ENCODE results near the gene ATP2B2. TPM values are rescaled to one million over a fixed set of nuclear protein-coding genes. Genes with fewer than 3 reads are reported as not detected.

Gene ATP2B2
- total RNA-seq, 1 donor from 2014 or later, result not detected

GRCh38 chr3:10515396-10515795 lies 10.0 kb upstream of the ATP2B2 start:
- DNase-seq (ENCODE audit: low spot score), result no peak
- Mint-ChIP-seq H3K4me3 (no peak overlapping the region), H3K36me3 (ENCODE audit: low read depth) (no peaks in the 10 kb centered on the region), H3K9me3 (no peaks in the 10 kb centered on the region), H3K27me3 (ENCODE audit: insufficient read depth) (peaks cover 5% of the 10 kb centered on the region), H3K27ac (no peak overlapping the region), H3K4me1 (ENCODE audit: low read depth) (no peaks in the 10 kb centered on the region)
- intact Hi-C loops (cut with micrococcal nuclease), result no loop called here

GRCh38 chr3:10514407-10515069 lies 9.2 kb upstream of the ATP2B2 start:
- Mint-ChIP-seq H3K9me3 (no peaks in the 10 kb centered on the region), H3K27ac (no peak overlapping the region), H3K4me3 (no peak overlapping the region), H3K36me3 (ENCODE audit: low read depth) (no peaks in the 10 kb centered on the region), H3K27me3 (ENCODE audit: insufficient read depth) (peaks cover 2% of the 10 kb centered on the region), H3K4me1 (ENCODE audit: low read depth) (no peaks in the 10 kb centered on the region)
- intact Hi-C loops (cut with micrococcal nuclease), result no loop called here
- no peak for DNase-seq (ENCODE audit: low spot score)

- Mint-ChIP-seq H3K27me3 (ENCODE audit: insufficient read depth) (no peaks in the 10 kb centered on the region), H3K9me3 (no peaks in the 10 kb centered on the region), H3K4me1 (ENCODE audit: low read depth) (no peaks in the 10 kb centered on the region), H3K36me3 (ENCODE audit: low read depth) (no peaks in the 10 kb centered on the region), H3K4me3 (no peak overlapping the region), H3K27ac (no peak overlapping the region)
- intact Hi-C loops (cut with micrococcal nuclease), result no loop called here
- no peak for DNase-seq (ENCODE audit: low spot score)
Measured at GRCh38 chr3:10513306-10513705, 7.9 kb upstream of the ATP2B2 start.

- no peaks in the 10 kb centered on the region for H3K9me3 Mint-ChIP-seq
- DNase-seq (ENCODE audit: low spot score), result no peak
- intact Hi-C loops (cut with micrococcal nuclease), result no loop called here
- no peaks in the 10 kb centered on the region for H3K27me3 Mint-ChIP-seq (ENCODE audit: insufficient read depth)
- no peaks in the 10 kb centered on the region for H3K36me3 Mint-ChIP-seq (ENCODE audit: low read depth)
- H3K4me3 Mint-ChIP-seq, result no peak overlapping the region
- no peak overlapping the region for H3K27ac Mint-ChIP-seq
- H3K4me1 Mint-ChIP-seq (ENCODE audit: low read depth), result no peaks in the 10 kb centered on the region
Measured at GRCh38 chr3:10512687-10513086, 7.3 kb upstream of the ATP2B2 start.

- no peaks in the 10 kb centered on the region for H3K27me3 Mint-ChIP-seq (ENCODE audit: insufficient read depth)
- H3K36me3 Mint-ChIP-seq (ENCODE audit: low read depth), result no peaks in the 10 kb centered on the region
Measured at GRCh38 chr3:10511809-10512494, 6.6 kb upstream of the ATP2B2 start.

GRCh38 chr3:10510743-10511432 lies 5.5 kb upstream of the ATP2B2 start:
- H3K27me3 Mint-ChIP-seq (ENCODE audit: insufficient read depth), result peaks cover 5% of the 10 kb centered on the region
- no peak for DNase-seq (ENCODE audit: low spot score)
- no peak overlapping the region for H3K27ac Mint-ChIP-seq
- H3K9me3 Mint-ChIP-seq, result no peaks in the 10 kb centered on the region
- no peaks in the 10 kb centered on the region for H3K4me1 Mint-ChIP-seq (ENCODE audit: low read depth)
- no peaks in the 10 kb centered on the region for H3K36me3 Mint-ChIP-seq (ENCODE audit: low read depth)
- intact Hi-C loops (cut with micrococcal nuclease), result no loop called here
- no peak overlapping the region for H3K4me3 Mint-ChIP-seq

More at GRCh38 chr3:10511809-10512494, 6.6 kb upstream of the ATP2B2 start:
- DNase-seq (ENCODE audit: low spot score), result no peak
- Mint-ChIP-seq H3K27ac (no peak overlapping the region), H3K4me3 (no peak overlapping the region), H3K9me3 (no peaks in the 10 kb centered on the region), H3K4me1 (ENCODE audit: low read depth) (no peaks in the 10 kb centered on the region)
- intact Hi-C loops (cut with micrococcal nuclease), result no loop called here

- H3K27me3 Mint-ChIP-seq (ENCODE audit: insufficient read depth), result peaks cover 9% of the 10 kb centered on the region
- no peaks in the 10 kb centered on the region for H3K36me3 Mint-ChIP-seq (ENCODE audit: low read depth)
- H3K4me3 Mint-ChIP-seq, result no peak overlapping the region
- no peak overlapping the region for H3K27ac Mint-ChIP-seq
- no peaks in the 10 kb centered on the region for H3K4me1 Mint-ChIP-seq (ENCODE audit: low read depth)
- intact Hi-C loops (cut with micrococcal nuclease), result no loop called here
- H3K9me3 Mint-ChIP-seq, result no peaks in the 10 kb centered on the region
- no peak for DNase-seq (ENCODE audit: low spot score)
Measured at GRCh38 chr3:10510086-10510742, 4.8 kb upstream of the ATP2B2 start.

GRCh38 chr3:10509325-10509724 lies 3.9 kb upstream of the ATP2B2 start:
- intact Hi-C loops (cut with micrococcal nuclease), result loop anchor here (10.0 kb wide), 1 partner anchor 165 kb away; no protein-coding TSS in a partner anchor
- Mint-ChIP-seq H3K4me3 (no peak overlapping the region), H3K4me1 (ENCODE audit: low read depth) (no peaks in the 10 kb centered on the region), H3K36me3 (ENCODE audit: low read depth) (no peaks in the 10 kb centered on the region), H3K27me3 (ENCODE audit: insufficient read depth) (peaks cover 13% of the 10 kb centered on the region), H3K9me3 (no peaks in the 10 kb centered on the region), H3K27ac (no peak overlapping the region)
- no peak for DNase-seq (ENCODE audit: low spot score)

GRCh38 chr3:10508619-10509260 lies 3.4 kb upstream of the ATP2B2 start:
- no peak for DNase-seq (ENCODE audit: low spot score)
- Mint-ChIP-seq H3K27ac (no peak overlapping the region), H3K4me3 (no peak overlapping the region), H3K9me3 (no peaks in the 10 kb centered on the region), H3K36me3 (ENCODE audit: low read depth) (no peaks in the 10 kb centered on the region), H3K27me3 (ENCODE audit: insufficient read depth) (peaks cover 17% of the 10 kb centered on the region), H3K4me1 (ENCODE audit: low read depth) (no peaks in the 10 kb centered on the region)
- intact Hi-C loops (cut with micrococcal nuclease), result loop anchor here (10.0 kb wide), 1 partner anchor 164 kb away; no protein-coding TSS in a partner anchor

GRCh38 chr3:10508235-10508618 lies 2.8 kb upstream of the ATP2B2 start:
- Mint-ChIP-seq H3K27me3 (ENCODE audit: insufficient read depth) (peaks cover 18% of the 10 kb centered on the region), H3K4me1 (ENCODE audit: low read depth) (no peaks in the 10 kb centered on the region), H3K27ac (no peak overlapping the region), H3K9me3 (no peaks in the 10 kb centered on the region), H3K4me3 (no peak overlapping the region), H3K36me3 (ENCODE audit: low read depth) (no peaks in the 10 kb centered on the region)
- intact Hi-C loops (cut with micrococcal nuclease), result loop anchor here (10.0 kb wide), 1 partner anchor 163 kb away; no protein-coding TSS in a partner anchor
- no peak for DNase-seq (ENCODE audit: low spot score)

- Mint-ChIP-seq H3K9me3 (no peaks in the 10 kb centered on the region), H3K4me3 (no peak overlapping the region)
- intact Hi-C loops (cut with micrococcal nuclease), result loop anchor here (10.0 kb wide), 1 partner anchor 163 kb away; no protein-coding TSS in a partner anchor
Measured at GRCh38 chr3:10507331-10507730, 1.9 kb upstream of the ATP2B2 start.

GRCh38 chr3:10506696-10507095 lies 1.3 kb upstream of the ATP2B2 start:
- no peaks in the 10 kb centered on the region for H3K36me3 Mint-ChIP-seq (ENCODE audit: low read depth)
- intact Hi-C loops (cut with micrococcal nuclease), result loop anchor here (10.0 kb wide), 1 partner anchor 162 kb away; no protein-coding TSS in a partner anchor
- H3K4me3 Mint-ChIP-seq, result no peak overlapping the region
- H3K4me1 Mint-ChIP-seq (ENCODE audit: low read depth), result no peaks in the 10 kb centered on the region
- DNase-seq (ENCODE audit: low spot score), result no peak
- H3K27me3 Mint-ChIP-seq (ENCODE audit: insufficient read depth), result peaks cover 18% of the 10 kb centered on the region
- H3K27ac Mint-ChIP-seq, result no peak overlapping the region
- no peaks in the 10 kb centered on the region for H3K9me3 Mint-ChIP-seq

More at GRCh38 chr3:10507331-10507730, 1.9 kb upstream of the ATP2B2 start:
- no peak for DNase-seq (ENCODE audit: low spot score)
- Mint-ChIP-seq H3K27ac (no peak overlapping the region), H3K4me1 (ENCODE audit: low read depth) (no peaks in the 10 kb centered on the region), H3K36me3 (ENCODE audit: low read depth) (no peaks in the 10 kb centered on the region), H3K27me3 (ENCODE audit: insufficient read depth) (peaks cover 18% of the 10 kb centered on the region)

Data from activated T-helper 1 cell treated with anti-CD3 and anti-CD28 coated beads, Interleukin-12 subunit alpha, Interleukin-12 subunit beta, Interleukin-2, Interleukin-4 antibody, amounts not matched to agents 30 ng/mL and 10 ng/mL and 1 ng/mL, durations not matched to agents 14 hours and 24 hours and 36 hours (primary cell).